HG02870 (cell line): Measurements from ENCODE around the gene PASD1.
A peak's percentile ranks its signal among the peaks of the same experiment; 100 is the strongest.
"Not testable (repeated sequence)": the region's sequence is repeated elsewhere in the genome, so short reads cannot be mapped to it uniquely, and the experiment has no call there.

Experiments
- ATAC-seq: cut with Tn5 transposase; IDR thresholded peaks from one replicate; pipeline ENCODE4 v1.9.1; 2021; ENCODE audit warnings: mild to moderate bottlenecking, moderate library complexity; ENCODE audit not compliant: unreplicated experiment

PASD1 gene

GRCh38 chrX:151563449-151563848 is at the start of gene PASD1:
TSS of gene PASD1 (plus strand) at chrX:151563675. CDS start at chrX:151601554, 37,879 bp downstream.
- ATAC-seq = no peak

- ATAC-seq = no peak
Measured at GRCh38 chrX:151515237-151515636, 48.2 kb upstream of the PASD1 start.

- ATAC-seq = no peak
Measured at GRCh38 chrX:151516538-151517187, 46.8 kb upstream of the PASD1 start.

GRCh38 chrX:151517421-151517820 is 46.1 kb upstream of the PASD1 start:
- ATAC-seq = no peak

- ATAC-seq = no peak
Measured at GRCh38 chrX:151523351-151523750, 40.1 kb upstream of the PASD1 start.

- ATAC-seq = no peak
Measured at GRCh38 chrX:151536571-151536970, 26.9 kb upstream of the PASD1 start.

- ATAC-seq = no peak
Measured at GRCh38 chrX:151537572-151537971, 25.9 kb upstream of the PASD1 start.

GRCh38 chrX:151538190-151539122 is 25.0 kb upstream of the PASD1 start:
- ATAC-seq = no peak

GRCh38 chrX:151543706-151544105 is 19.8 kb upstream of the PASD1 start:
- ATAC-seq = peak; percentile 79

GRCh38 chrX:151546226-151546625 is 17.2 kb upstream of the PASD1 start:
- not testable (repeated sequence) for ATAC-seq

GRCh38 chrX:151551176-151551575 is 12.3 kb upstream of the PASD1 start:
- ATAC-seq = not testable (repeated sequence)

GRCh38 chrX:151552743-151553142 is 10.7 kb upstream of the PASD1 start:
- no peak for ATAC-seq

GRCh38 chrX:151555301-151555700 is 8.2 kb upstream of the PASD1 start:
- ATAC-seq = not testable (repeated sequence)

- ATAC-seq = not testable (repeated sequence)
Measured at GRCh38 chrX:151562485-151562884, 990 bp upstream of the PASD1 start.

- ATAC-seq = not testable (repeated sequence)
Measured at GRCh38 chrX:151563003-151563402, 472 bp upstream of the PASD1 start.

- ATAC-seq = no peak
Measured at GRCh38 chrX:151564035-151564434, 560 bp downstream of the PASD1 start.

GRCh38 chrX:151566872-151567271 is 3.4 kb downstream of the PASD1 start:
- ATAC-seq = not testable (repeated sequence)

- ATAC-seq = no peak
Measured at GRCh38 chrX:151570561-151570960, 7.1 kb downstream of the PASD1 start.

GRCh38 chrX:151593384-151593783 is 29.9 kb downstream of the PASD1 start:
- not testable (repeated sequence) for ATAC-seq

- ATAC-seq = no peak
Measured at GRCh38 chrX:151596282-151596681, 32.8 kb downstream of the PASD1 start.

GRCh38 chrX:151604931-151605330 is 41.5 kb downstream of the PASD1 start:
- ATAC-seq = no peak

GRCh38 chrX:151609222-151609621 is 45.7 kb downstream of the PASD1 start:
- ATAC-seq = no peak
